Stimulated activated CD8-positive, alpha-beta memory T cell treated with anti-CD3 and anti-CD28 coated beads, Interleukin-4, amount 100 ng/mL, for 4 hours (primary cell): ENCODE results near the gene PEAR1.
"Not testable (repeated sequence)": the region's sequence is repeated elsewhere in the genome, so short reads cannot be mapped to it uniquely, and the experiment has no call there.

Source experiments
- DNase-seq, 2 donors: peaks; one replicate each; pipeline ENCODE4 v3.0.0-alpha.2; 2020; ENCODE audit warnings: low read depth in 2 of 2, low spot score in 1 of 2

PEAR1 gene

GRCh38 chr1:156913809-156914387 is 20.4 kb downstream of the PEAR1 start:
- DNase-seq: no peak

GRCh38 chr1:156914440-156914856 is 20.9 kb downstream of the PEAR1 start:
- DNase-seq: no peak

DNA sequence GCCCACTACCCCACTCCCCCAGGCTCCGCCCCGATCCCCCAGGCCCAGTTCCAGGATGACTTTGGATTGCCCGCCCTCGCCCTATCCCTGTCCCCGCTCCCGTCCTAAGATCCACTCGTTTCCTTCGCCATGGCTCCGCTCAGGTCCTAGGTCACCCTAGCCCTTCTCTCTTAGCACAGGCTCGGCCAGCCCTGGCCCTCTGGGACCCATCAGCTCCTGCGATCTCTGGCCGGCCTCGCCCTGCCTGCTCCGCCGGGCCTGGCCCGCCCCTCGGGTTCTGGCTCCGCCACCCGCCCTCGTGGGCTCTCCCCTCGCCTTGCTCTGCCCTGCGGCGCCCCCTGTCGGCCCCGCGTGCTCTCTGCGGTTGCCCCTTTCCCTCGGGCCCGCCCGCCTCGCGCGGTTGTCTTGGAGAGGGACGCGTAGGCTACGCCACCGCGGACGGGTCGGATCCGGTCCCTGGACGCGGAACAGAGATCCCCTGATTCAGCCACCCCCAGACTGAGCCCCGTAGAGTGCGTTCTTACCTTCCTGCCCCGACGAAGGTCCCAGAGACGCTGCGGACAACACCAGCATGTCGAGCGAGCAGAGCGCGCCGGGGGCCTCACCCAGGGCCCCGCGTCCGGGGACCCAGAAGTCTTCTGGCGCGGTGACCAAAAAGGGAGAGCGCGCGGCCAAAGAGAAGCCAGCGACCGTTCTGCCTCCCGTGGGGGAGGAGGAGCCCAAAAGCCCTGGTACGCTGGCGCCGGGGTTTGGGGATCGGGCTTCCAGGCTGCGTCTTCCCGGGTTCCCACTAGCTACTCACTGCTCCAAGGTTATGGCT is 26.9 kb downstream of the PEAR1 start, which contains the start of gene LRRC71:
Gene LRRC71 (plus strand): TSS at position 400 of the 820 bp plus-strand sequence. CDS start 172 bp downstream, at position 572.
- DNase-seq: peak in 1 of 2 donors; percentile 17

- DNase-seq: no peak
Observed at GRCh38 chr1:156921053-156921529, 27.6 kb downstream of the PEAR1 start.

DNA sequence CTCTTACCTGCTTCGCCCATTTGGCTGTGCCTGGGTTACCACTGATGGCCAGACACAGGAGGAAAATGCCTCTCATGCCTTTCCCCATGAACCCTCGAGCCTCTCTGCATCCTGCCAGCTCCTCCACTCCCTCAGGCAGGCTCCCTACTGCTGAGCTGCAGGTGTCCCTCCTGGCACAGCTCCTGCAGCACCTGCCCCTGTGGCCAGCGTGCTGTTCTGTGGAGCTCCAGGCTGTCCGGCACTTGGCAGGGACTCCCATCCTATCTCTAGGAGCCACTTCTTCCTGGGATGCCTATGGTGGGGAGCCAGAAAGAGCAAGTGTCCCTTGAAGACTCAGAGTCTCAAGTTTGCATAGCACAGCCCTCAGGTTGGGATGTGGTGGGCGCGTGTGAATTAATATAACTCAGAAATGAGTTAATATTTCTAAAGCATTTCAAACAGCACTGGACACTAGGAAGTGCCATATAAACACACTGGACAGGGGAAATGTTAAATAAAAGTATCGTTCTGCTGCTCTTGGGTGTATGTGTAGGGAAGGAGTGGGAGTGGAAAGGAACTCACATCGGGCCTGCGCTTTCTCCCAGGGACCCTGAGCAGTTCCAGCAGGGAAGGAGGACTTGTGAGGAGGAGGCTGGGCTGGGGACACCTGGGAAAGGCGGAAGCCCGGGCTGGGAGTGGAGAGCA is 29.6 kb downstream of the PEAR1 start:
- DNase-seq: no peak

DNA sequence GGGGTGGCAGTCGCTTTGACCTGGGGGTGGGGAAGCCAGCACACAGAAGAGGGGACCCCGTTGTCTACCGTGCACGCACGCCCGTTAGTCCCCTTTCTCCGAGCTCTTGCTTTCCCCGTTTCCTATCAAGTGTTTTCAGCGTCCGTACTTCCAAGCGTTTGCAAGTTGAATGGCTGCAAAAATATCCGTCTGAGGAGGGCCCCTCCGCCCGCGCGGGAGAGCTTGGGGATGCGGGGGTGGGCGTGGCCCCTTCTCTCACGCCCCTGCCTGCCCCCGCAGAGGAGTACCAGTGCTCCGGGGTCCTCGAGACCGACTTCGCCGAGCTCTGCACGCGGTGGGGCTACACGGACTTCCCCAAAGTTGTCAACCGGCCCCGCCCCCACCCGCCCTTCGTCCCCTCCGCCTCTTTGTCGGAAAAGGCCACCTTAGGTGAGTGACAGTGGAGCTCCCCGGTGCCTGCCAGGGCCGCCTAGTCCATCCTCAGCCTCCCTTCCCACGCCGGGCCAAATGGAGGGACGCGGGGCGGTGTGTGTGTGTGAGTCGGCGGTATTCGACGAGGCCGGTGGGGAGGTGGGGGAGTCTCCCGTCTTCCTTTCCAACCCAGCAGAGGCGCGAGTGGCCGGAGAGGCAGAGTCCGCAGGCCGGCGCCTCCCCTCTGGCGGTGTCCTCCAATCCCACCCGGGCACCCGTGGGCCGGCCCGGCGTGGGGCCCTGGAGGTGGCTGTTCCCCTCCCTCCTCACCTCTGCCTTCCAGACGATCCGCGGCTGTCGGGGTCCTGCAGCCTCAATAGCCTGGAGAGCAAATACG is 30.4 kb downstream of the PEAR1 start:
- DNase-seq: no peak

DNA sequence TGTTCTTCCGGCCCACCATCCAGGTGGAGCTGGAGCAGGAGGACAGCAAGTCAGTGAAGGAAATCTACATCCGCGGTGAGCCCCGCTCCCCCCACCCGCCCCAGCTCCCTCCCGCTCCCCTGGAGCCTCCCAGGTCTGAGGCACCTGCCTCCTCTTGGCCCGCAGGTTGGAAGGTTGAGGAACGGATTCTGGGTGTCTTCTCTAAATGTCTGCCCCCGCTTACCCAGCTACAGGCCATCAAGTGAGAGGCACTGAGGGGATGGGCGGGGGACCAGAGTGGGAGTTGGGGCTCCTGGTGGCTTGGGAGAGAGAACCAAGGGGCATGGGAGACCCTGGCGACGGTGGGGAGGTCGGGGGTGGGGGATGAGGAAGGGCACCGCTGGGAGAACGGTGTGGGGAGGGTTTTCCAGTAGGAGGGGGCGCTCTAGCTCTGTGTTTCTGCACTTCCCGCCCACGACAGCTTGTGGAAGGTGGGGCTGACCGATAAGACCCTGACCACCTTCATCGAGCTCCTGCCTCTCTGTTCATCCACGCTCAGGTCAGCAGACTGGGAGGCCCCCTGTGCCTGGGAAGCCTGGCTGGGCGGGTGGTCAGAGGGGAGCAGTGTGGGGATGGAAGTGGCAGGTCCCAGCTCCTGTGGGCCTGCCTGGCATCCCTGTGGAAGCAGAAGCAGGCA is 31.1 kb downstream of the PEAR1 start:
- no peak for DNase-seq

DNA sequence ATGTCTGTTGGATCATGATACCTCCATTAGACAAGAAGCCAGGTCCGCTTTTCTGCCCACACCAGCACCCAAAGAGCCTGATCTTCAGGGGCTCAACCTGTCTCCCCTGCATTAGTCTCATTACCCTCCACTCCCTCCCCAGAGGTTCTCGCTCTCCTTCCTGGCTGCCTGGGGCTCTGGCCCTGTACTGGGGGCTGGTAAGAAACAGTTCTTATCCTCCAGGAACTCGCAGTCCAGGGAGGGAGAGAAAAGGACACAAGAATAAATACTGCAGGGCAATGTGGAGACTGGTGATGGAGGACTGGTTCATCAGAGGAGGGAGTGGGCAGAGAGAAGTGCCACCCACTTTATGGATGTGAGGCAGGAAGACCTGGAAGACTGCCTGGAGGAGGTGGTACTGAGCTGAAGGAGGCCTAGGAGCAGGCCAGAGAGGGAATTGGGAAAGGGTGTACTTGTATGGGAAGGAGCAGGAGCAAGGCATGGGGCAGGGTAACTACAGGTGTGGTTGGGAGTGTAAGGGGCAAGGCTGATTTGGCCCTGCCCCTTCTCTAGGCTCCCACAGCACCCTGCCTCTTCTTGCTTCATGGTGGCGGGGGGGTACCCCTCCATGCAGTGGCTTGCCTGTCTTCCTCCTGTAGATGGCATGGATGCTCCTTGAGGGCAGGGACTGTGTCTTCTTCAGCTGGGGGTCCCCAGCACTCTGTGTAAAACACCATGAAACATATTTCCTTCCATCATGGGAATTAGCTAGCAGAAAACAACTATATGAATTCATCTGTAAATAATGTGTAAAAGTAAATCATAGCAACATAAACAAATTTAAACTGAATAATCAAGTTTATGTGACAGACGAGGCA is 31.9 kb downstream of the PEAR1 start:
- DNase-seq: no peak

- peak in 1 of 2 donors; percentile 5 for DNase-seq
Observed at GRCh38 chr1:156926175-156926574, 32.7 kb downstream of the PEAR1 start.

DNA sequence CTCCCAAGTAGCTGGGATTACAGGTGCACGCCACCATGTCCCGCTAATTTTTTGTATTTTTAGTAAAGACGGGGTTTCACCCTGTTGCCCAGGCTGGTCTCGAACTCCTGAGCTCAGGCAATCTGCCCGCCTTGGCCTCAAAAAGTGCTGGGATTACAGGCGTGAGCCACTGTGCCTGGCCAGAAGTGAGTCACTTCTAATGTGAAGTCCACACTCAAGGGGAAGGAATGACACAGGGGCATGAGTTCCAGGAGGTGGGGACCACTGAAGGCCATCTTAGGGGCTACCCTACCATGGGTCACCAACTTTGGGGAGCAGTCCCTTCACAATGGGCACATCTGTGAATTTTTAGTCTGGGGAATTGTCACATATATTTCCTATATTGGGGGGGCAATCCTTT is 33.2 kb downstream of the PEAR1 start:
- DNase-seq: not testable (repeated sequence)

GRCh38 chr1:156927215-156928042 is 33.9 kb downstream of the PEAR1 start:
- peak; percentile 21 to 35 for DNase-seq

GRCh38 chr1:156928043-156928602 is 34.6 kb downstream of the PEAR1 start:
- DNase-seq: no peak

GRCh38 chr1:156929596-156930238 is 36.2 kb downstream of the PEAR1 start:
- no peak for DNase-seq

- DNase-seq: no peak
Observed at GRCh38 chr1:156930483-156930882, 37.0 kb downstream of the PEAR1 start.

DNA sequence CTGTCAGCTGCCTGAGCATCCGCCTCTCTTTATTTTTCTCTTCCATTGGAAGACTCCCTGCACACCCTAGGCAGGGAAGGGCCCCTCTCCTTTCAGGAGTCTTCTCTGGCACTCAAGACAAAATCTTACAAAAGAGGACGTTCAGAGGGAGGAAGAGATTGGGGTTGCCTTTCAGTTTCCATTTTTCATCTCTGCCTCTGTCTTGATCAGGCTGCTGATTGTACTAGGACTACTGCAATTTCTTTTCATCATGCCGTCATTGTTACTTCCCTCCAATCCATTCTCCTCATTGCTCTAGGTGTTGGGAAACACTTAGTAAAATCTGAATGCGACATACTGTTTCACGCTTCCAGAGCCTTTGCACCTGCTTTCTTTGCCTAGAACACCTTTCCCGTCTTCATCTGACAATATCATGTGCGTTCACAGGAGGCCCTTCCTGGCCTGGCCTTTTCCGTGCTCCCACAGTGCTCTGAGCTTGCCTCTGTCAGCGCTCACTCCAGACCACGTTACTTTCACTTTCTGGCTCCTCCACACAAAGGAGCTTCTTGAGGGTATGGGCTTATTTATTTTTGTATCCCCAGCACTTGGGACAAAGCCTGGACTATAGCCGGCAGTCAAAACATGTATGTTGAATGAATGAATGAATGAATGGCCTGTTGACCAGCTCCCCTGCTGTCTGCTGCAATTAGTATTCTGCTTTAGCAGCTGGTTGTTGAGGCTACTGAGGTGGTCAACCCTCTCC is 37.9 kb downstream of the PEAR1 start:
- DNase-seq: no peak

- DNase-seq: no peak
Observed at GRCh38 chr1:156931974-156932710, 38.6 kb downstream of the PEAR1 start.
